ENCODE results near the gene GSS. TPM values are rescaled to one million over a fixed set of nuclear protein-coding genes. Genes with fewer than 3 reads are reported as not detected.

GSS gene
- total and polyA plus RNA-seq, 2 donors (not counting 1 experiment from before 2014, with no cell fraction given) = 55.3 to 71.3 TPM

DNA sequence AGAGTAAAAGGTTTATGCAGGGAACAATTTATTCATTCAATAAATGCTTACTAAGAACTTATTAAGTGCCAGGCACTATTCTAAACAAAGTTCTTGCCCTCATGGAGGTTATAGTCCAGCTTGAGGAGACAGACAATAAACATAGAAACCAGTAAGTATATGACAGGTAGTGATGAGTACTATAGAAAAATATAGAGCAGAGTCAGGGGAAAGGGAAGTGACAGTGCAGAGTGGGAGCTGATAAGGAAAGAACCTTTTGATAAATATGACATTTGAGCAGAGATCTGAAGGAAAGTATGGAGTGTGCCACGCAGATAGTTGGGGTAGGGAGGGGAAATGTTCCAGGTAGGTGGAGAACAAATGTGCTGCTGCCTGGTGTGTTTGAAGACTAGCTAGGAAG is 67.1 kb downstream of the GSS start:
- Histone ChIP-seq H3K9ac (ENCODE audit: insufficient read depth, low read length) (no peak overlapping the region), H2AFZ (ENCODE audit: low read length) (no peak overlapping the region), H3K36me3 (ENCODE audit: control insufficient read depth, insufficient read depth, low read length) (no peaks in the 10 kb centered on the region), H3K4me1 (ENCODE audit: control insufficient read depth, extremely low read depth, insufficient read depth, low read length) (no peaks in the 10 kb centered on the region), H3K9me3 (ENCODE audit: control insufficient read depth, insufficient read depth, low read depth, low read length) (no peaks in the 10 kb centered on the region), H4K20me1 (ENCODE audit: control insufficient read depth, extremely low read depth, insufficient read depth, low read length) (no peaks in the 10 kb centered on the region), H3K27ac (ENCODE audit: insufficient read depth, low read length) (no peak overlapping the region), H3K4me2 (ENCODE audit: extremely low read depth, insufficient read depth, low read length) (no peak overlapping the region), H3K27me3 (ENCODE audit: control insufficient read depth, insufficient read depth, low read length) (no peaks in the 10 kb centered on the region), H3K4me3 (replicated peaks in 1 of 4; ENCODE audit: control extremely low read depth in 1 of 4, insufficient read depth in 1 of 4, low read depth in 3 of 4, low read length in 4 of 4) (no peak overlapping the region), H3K79me2 (ENCODE audit: control insufficient read depth, insufficient read depth, low read length) (no peaks in the 10 kb centered on the region)
- no peak for DNase-seq (ENCODE audit: low read depth in 2 of 2)
- TF ChIP-seq, protein P1, sequence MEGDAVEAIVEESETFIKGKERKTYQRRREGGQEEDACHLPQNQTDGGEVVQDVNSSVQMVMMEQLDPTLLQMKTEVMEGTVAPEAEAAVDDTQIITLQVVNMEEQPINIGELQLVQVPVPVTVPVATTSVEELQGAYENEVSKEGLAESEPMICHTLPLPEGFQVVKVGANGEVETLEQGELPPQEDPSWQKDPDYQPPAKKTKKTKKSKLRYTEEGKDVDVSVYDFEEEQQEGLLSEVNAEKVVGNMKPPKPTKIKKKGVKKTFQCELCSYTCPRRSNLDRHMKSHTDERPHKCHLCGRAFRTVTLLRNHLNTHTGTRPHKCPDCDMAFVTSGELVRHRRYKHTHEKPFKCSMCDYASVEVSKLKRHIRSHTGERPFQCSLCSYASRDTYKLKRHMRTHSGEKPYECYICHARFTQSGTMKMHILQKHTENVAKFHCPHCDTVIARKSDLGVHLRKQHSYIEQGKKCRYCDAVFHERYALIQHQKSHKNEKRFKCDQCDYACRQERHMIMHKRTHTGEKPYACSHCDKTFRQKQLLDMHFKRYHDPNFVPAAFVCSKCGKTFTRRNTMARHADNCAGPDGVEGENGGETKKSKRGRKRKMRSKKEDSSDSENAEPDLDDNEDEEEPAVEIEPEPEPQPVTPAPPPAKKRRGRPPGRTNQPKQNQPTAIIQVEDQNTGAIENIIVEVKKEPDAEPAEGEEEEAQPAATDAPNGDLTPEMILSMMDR (conservative IDR thresholded peaks at IDR 0.05 in 1 of 2, IDR thresholded peaks at IDR 0.05 in 1 of 2; ENCODE audit: low read depth in 1 of 2, low read length in 2 of 2) = no peak
- TF ChIP-seq EZH2 (IDR thresholded peaks at IDR 0.05; ENCODE audit: low read length, missing control alignments) = no peak

DNA sequence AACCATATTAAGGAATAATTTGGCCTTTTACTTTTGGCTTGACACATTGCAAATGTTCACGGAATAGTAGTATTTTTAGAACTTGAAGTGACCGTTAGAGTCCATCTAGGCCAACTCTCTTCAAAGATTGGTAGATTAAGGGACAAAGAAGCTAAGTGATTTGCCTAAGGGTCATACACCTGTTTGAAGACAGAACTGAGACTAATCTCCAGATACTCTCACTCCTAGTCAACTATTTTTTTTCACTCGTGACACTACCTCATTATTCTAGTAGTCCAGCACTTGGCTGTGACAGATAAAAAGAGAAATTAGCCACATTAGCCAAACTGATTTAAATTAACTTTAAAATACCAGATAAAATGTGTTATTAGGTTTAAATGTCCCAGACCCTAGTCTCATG is 68.6 kb downstream of the GSS start:
- Histone ChIP-seq H3K27me3 (ENCODE audit: control insufficient read depth, insufficient read depth, low read length) (no peaks in the 10 kb centered on the region), H3K4me3 (replicated peaks in 1 of 4; ENCODE audit: control extremely low read depth in 1 of 4, insufficient read depth in 1 of 4, low read depth in 3 of 4, low read length in 4 of 4) (no peak overlapping the region), H3K27ac (ENCODE audit: insufficient read depth, low read length) (no peak overlapping the region), H3K4me2 (ENCODE audit: extremely low read depth, insufficient read depth, low read length) (no peak overlapping the region), H3K9me3 (ENCODE audit: control insufficient read depth, insufficient read depth, low read depth, low read length) (no peaks in the 10 kb centered on the region), H3K9ac (ENCODE audit: insufficient read depth, low read length) (no peak overlapping the region), H4K20me1 (ENCODE audit: control insufficient read depth, extremely low read depth, insufficient read depth, low read length) (no peaks in the 10 kb centered on the region), H3K79me2 (ENCODE audit: control insufficient read depth, insufficient read depth, low read length) (no peaks in the 10 kb centered on the region), H3K36me3 (ENCODE audit: control insufficient read depth, insufficient read depth, low read length) (peaks cover 3% of the 10 kb centered on the region), H3K4me1 (ENCODE audit: control insufficient read depth, extremely low read depth, insufficient read depth, low read length) (no peaks in the 10 kb centered on the region), H2AFZ (ENCODE audit: low read length) (no peak overlapping the region)
- no peak for DNase-seq (ENCODE audit: low read depth in 2 of 2)
- TF ChIP-seq, protein P1 (conservative IDR thresholded peaks at IDR 0.05 in 1 of 2, IDR thresholded peaks at IDR 0.05 in 1 of 2; ENCODE audit: low read depth in 1 of 2, low read length in 2 of 2) = no peak
- TF ChIP-seq EZH2 (IDR thresholded peaks at IDR 0.05; ENCODE audit: low read length, missing control alignments) = no peak

DNA sequence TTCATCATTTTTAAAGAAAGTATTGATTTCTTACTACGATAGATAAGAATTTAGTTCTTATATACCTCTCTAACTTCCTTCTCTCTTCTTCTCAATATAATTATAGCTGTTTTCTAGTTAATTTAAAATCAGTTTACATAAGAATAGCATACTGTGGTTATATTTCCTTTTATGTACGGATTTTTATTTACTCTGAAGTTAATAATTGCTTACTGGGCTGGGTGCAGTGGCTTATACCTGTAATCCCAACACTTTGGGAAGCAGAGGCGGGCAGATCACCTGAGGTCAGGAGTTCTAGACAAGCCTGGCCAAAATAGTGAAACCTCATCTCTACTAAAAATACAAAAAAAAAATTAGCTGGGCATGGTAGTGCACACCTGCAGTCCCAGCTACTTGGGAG is 69.5 kb downstream of the GSS start:
- Histone ChIP-seq H3K27ac (ENCODE audit: insufficient read depth, low read length) (no peak overlapping the region), H3K9ac (ENCODE audit: insufficient read depth, low read length) (no peak overlapping the region), H3K36me3 (ENCODE audit: control insufficient read depth, insufficient read depth, low read length) (peaks cover 3% of the 10 kb centered on the region), H3K4me3 (replicated peaks in 1 of 4; ENCODE audit: control extremely low read depth in 1 of 4, insufficient read depth in 1 of 4, low read depth in 3 of 4, low read length in 4 of 4) (no peak overlapping the region), H3K4me2 (ENCODE audit: extremely low read depth, insufficient read depth, low read length) (no peak overlapping the region), H3K4me1 (ENCODE audit: control insufficient read depth, extremely low read depth, insufficient read depth, low read length) (no peaks in the 10 kb centered on the region), H3K79me2 (ENCODE audit: control insufficient read depth, insufficient read depth, low read length) (no peaks in the 10 kb centered on the region), H3K27me3 (ENCODE audit: control insufficient read depth, insufficient read depth, low read length) (no peaks in the 10 kb centered on the region), H3K9me3 (ENCODE audit: control insufficient read depth, insufficient read depth, low read depth, low read length) (no peaks in the 10 kb centered on the region), H2AFZ (ENCODE audit: low read length) (no peak overlapping the region), H4K20me1 (ENCODE audit: control insufficient read depth, extremely low read depth, insufficient read depth, low read length) (no peaks in the 10 kb centered on the region)
- no peak for DNase-seq (ENCODE audit: low read depth in 2 of 2)
- TF ChIP-seq, protein P1 (conservative IDR thresholded peaks at IDR 0.05 in 1 of 2, IDR thresholded peaks at IDR 0.05 in 1 of 2; ENCODE audit: low read depth in 1 of 2, low read length in 2 of 2) = no peak
- no peak for TF ChIP-seq EZH2 (IDR thresholded peaks at IDR 0.05; ENCODE audit: low read length, missing control alignments)
